H1 (cell line): ENCODE data around the gene NFKB1. TPM values are rescaled to one million over a fixed set of nuclear protein-coding genes. Genes with fewer than 3 reads are reported as not detected.

Experiments
- CTCF ChIA-PET: fragments of 300-600 bp; sonication (Branson Sonifier 250); formaldehyde crosslinking; loops from one replicate; lab custom pipeline; 2021; ENCODE audit not compliant: partially characterized antibody; lab: Charles Lee
- POLR2A ChIA-PET: fragments of 300-600 bp; sonication (Branson Sonifier 250); formaldehyde crosslinking; loops from one replicate; lab custom pipeline; 2021; ENCODE audit warnings: inconsistent platforms; ENCODE audit not compliant: partially characterized antibody; lab: Charles Lee
- DNase-seq, 2 experiments: peaks; one replicate each; pipeline versions ENCODE4 v3.0.0 to v3.0.0-alpha.2; 2010 to 2022; ENCODE audit warnings: low spot score in 2 of 2, low read depth in 1 of 2, mixed read lengths in 1 of 2
- FAIRE-seq: peaks from 2 replicates; lab custom pipeline; 2011; peaks lifted over from hg19 to GRCh38; lab: Jason Lieb, UNC
- H2AFZ ChIP-seq: 2 replicates; pipeline ENCODE4 v1.8.1; 2012; ENCODE audit warnings: low read length, inconsistent platforms
- H2AK5ac ChIP-seq: 2 replicates; pipeline ENCODE4 v1.6.1; 2013; ENCODE audit warnings: low read depth, low read length
- H2BK120ac ChIP-seq: replicated peaks from 2 replicates; pipeline ENCODE3; 2013; ENCODE audit warnings: low read depth, low read length, inconsistent platforms
- H2BK12ac ChIP-seq: 2 replicates; pipeline ENCODE4 v1.6.1; 2013; ENCODE audit warnings: low read depth, low read length
- H2BK15ac ChIP-seq: 2 replicates; pipeline ENCODE4 v1.6.1; 2013; ENCODE audit warnings: low read length
- H2BK20ac ChIP-seq: 2 replicates; pipeline ENCODE4 v1.6.1; 2013; ENCODE audit warnings: low read length
- H2BK5ac ChIP-seq: 2 replicates; pipeline ENCODE4 v1.6.1; 2013; ENCODE audit warnings: low read depth, low read length
- H3K14ac ChIP-seq: 2 replicates; pipeline ENCODE4 v1.6.1; 2013; ENCODE audit warnings: inconsistent platforms; ENCODE audit not compliant: insufficient read length
- H3K18ac ChIP-seq: 2 replicates; pipeline ENCODE4 v1.6.1; 2013; ENCODE audit warnings: low read length; ENCODE audit errors: extremely low read depth
- H3K23ac ChIP-seq: 2 replicates; pipeline ENCODE4 v1.6.1; 2013; ENCODE audit warnings: inconsistent platforms; ENCODE audit not compliant: insufficient read length
- H3K23me2 ChIP-seq: 2 replicates; pipeline ENCODE4 v1.6.1; 2013; ENCODE audit warnings: low read depth, low read length
- H3K27ac ChIP-seq: 2 replicates; pipeline ENCODE4 v1.6.1; 2011; ENCODE audit warnings: low read depth, low read length, inconsistent platforms
- H3K27me3 ChIP-seq, 4 experiments: replicated peaks in 1 of 4; 1 replicate in 1 of 4; 2 replicates in 3 of 4; pipeline versions ENCODE4 v1.6.1 to v1.8.1; 2011 to 2013; ENCODE audit warnings: low read length in 3 of 4, mild to moderate bottlenecking in 3 of 4, inconsistent platforms in 2 of 4, mixed read lengths in 2 of 4, moderate library complexity in 1 of 4; ENCODE audit not compliant: control insufficient read depth in 3 of 4, insufficient read depth in 3 of 4; ENCODE audit errors: extremely low read depth in 1 of 4
- H3K36me3 ChIP-seq, 4 experiments: 2 replicates each; pipeline versions ENCODE4 v1.6.1 to v1.8.1; 2011 to 2013; ENCODE audit warnings: mild to moderate bottlenecking in 4 of 4, low read length in 3 of 4, moderate library complexity in 2 of 4, control low read depth in 1 of 4, inconsistent platforms in 1 of 4; ENCODE audit not compliant: insufficient read depth in 4 of 4, control insufficient read depth in 2 of 4
- H3K4ac ChIP-seq: replicated peaks from 2 replicates; pipeline ENCODE3; 2013; ENCODE audit warnings: low read length, low read depth, mixed read lengths, inconsistent platforms; ENCODE audit not compliant: insufficient read length
- H3K4me1 ChIP-seq, 4 experiments: replicated peaks in 1 of 4; 1 replicate in 1 of 4; 2 replicates in 3 of 4; pipeline versions ENCODE4 v1.6.1 to v1.8.1; 2011 to 2013; ENCODE audit warnings: low read length in 3 of 4, inconsistent platforms in 2 of 4, mixed read lengths in 1 of 4; ENCODE audit not compliant: insufficient read depth in 4 of 4, control insufficient read depth in 3 of 4
- H3K4me2 ChIP-seq, 2 experiments: 2 replicates each; pipeline versions ENCODE4 v1.6.1 to v1.8.1; 2011 to 2013; ENCODE audit warnings: low read depth in 2 of 2, low read length in 2 of 2, control low read depth in 1 of 2, inconsistent platforms in 1 of 2, mild to moderate bottlenecking in 1 of 2; ENCODE audit not compliant: insufficient read depth in 1 of 2
- H3K4me3 ChIP-seq, 4 experiments: fragments of 200-600, 300-600 bp in 1 of 4; sonication (generic), shearing (Covaris generic), sonication (Bioruptor Twin) in 1 of 4; 2 replicates each; pipeline versions ENCODE4 v1.5.1 to v1.8.1; 2011 to 2016; ENCODE audit warnings: low read length in 4 of 4, low read depth in 3 of 4, control low read depth in 2 of 4, inconsistent platforms in 2 of 4, mild to moderate bottlenecking in 2 of 4, mixed read lengths in 1 of 4, moderate library complexity in 1 of 4; ENCODE audit not compliant: insufficient read depth in 2 of 4; ENCODE audit errors: extremely low read depth in 1 of 4
- H3K56ac ChIP-seq: replicated peaks from 2 replicates; pipeline ENCODE3; 2013; ENCODE audit warnings: low read depth, mild to moderate bottlenecking, mixed read lengths, low read length, inconsistent platforms; ENCODE audit not compliant: insufficient read length
- H3K79me1 ChIP-seq: 2 replicates; pipeline ENCODE4 v1.6.1; 2013; ENCODE audit warnings: low read depth, low read length, control low read depth
- H3K79me2 ChIP-seq, 2 experiments: 2 replicates each; pipeline versions ENCODE4 v1.6.1 to v1.8.1; 2012 to 2013; ENCODE audit warnings: low read length in 2 of 2, mild to moderate bottlenecking in 2 of 2, inconsistent platforms in 1 of 2; ENCODE audit not compliant: insufficient read depth in 2 of 2, control insufficient read depth in 1 of 2
- H3K9ac ChIP-seq, 4 experiments: replicated peaks in 1 of 4; 1 replicate in 1 of 4; 2 replicates in 3 of 4; pipeline versions ENCODE4 v1.6.1 to v1.8.1; 2011 to 2013; ENCODE audit warnings: low read depth in 3 of 4, low read length in 3 of 4, control low read depth in 2 of 4, mild to moderate bottlenecking in 2 of 4, moderate library complexity in 2 of 4, inconsistent platforms in 1 of 4; ENCODE audit errors: extremely low read depth in 1 of 4
- H3K9me3 ChIP-seq, 2 experiments: 2 replicates each; pipeline versions ENCODE4 v1.6.1 to v1.8.1; 2012 to 2013; ENCODE audit warnings: mild to moderate bottlenecking in 2 of 2, moderate library complexity in 2 of 2, control low read depth in 1 of 2, inconsistent platforms in 1 of 2, low read depth in 1 of 2, low read length in 1 of 2, mixed read lengths in 1 of 2; ENCODE audit not compliant: insufficient read depth in 2 of 2
- H4K20me1 ChIP-seq, 2 experiments: replicated peaks in 1 of 2; 2 replicates each; pipeline versions ENCODE3 to v1.8.1; 2011 to 2013; ENCODE audit warnings: inconsistent platforms in 2 of 2, low read length in 2 of 2, mild to moderate bottlenecking in 1 of 2; ENCODE audit not compliant: insufficient read depth in 2 of 2, control insufficient read depth in 1 of 2
- H4K5ac ChIP-seq: 2 replicates; pipeline ENCODE4 v1.6.1; 2013; ENCODE audit warnings: low read length, low read depth, mixed read lengths, inconsistent platforms; ENCODE audit not compliant: insufficient read length
- H4K8ac ChIP-seq: 2 replicates; pipeline ENCODE4 v1.8.0; 2013; ENCODE audit warnings: mild to moderate bottlenecking, moderate library complexity, low read length, inconsistent platforms; ENCODE audit not compliant: insufficient read depth; ENCODE audit errors: extremely low read depth
- H4K91ac ChIP-seq: replicated peaks from 2 replicates; pipeline ENCODE3; 2013; ENCODE audit warnings: low read length, mixed read lengths, inconsistent platforms; ENCODE audit not compliant: insufficient read length
- CBX8 ChIP-seq: fragments of 300-800, 300-1000 bp; sonication (generic); IDR thresholded peaks from 2 replicates; pipeline ENCODE4 v1.7.1; 2016; ENCODE audit warnings: low read depth, low read length, borderline replicate concordance
- CEBPB ChIP-seq: IDR thresholded peaks from 2 replicates; pipeline ENCODE4 v1.6.1; 2012; ENCODE audit warnings: low read depth, low read length
- JUND ChIP-seq: IDR thresholded peaks from 2 replicates; pipeline ENCODE4 v1.6.1; 2011; ENCODE audit warnings: mild to moderate bottlenecking, improper control_type of control experiment, low read length
- KDM5A ChIP-seq: fragments of 200-600 bp; IDR thresholded peaks from 2 replicates; pipeline ENCODE4 v1.7.1; 2012; ENCODE audit warnings: mild to moderate bottlenecking, low read length, inconsistent platforms, mixed read lengths
- RBBP5 ChIP-seq: IDR thresholded peaks from 2 replicates; pipeline ENCODE4 v1.7.1; 2012; ENCODE audit warnings: low read depth, mild to moderate bottlenecking, inconsistent platforms, low read length, moderate library complexity, borderline replicate concordance
- RNF2 ChIP-seq: fragments of 200-900, 300-1000 bp; sonication (generic); IDR thresholded peaks from 2 replicates; pipeline ENCODE4 v1.7.1; 2016; ENCODE audit warnings: borderline replicate concordance, low read depth, mild to moderate bottlenecking, antibody characterized with exemption, low read length; ENCODE audit not compliant: poor library complexity, severe bottlenecking; ENCODE audit errors: missing control alignments
- SIRT6 ChIP-seq: IDR thresholded peaks from one replicate; pipeline ENCODE4 v1.7.1; 2012; ENCODE audit warnings: low read length, inconsistent platforms
- SP4 ChIP-seq: IDR thresholded peaks from 2 replicates; pipeline ENCODE4 v1.6.1; 2012; ENCODE audit warnings: low read length, inconsistent platforms
- SRF ChIP-seq: IDR thresholded peaks from 2 replicates; pipeline ENCODE4 v1.6.1; 2011; ENCODE audit warnings: mild to moderate bottlenecking, low read depth, low read length, moderate library complexity
- TAF1 ChIP-seq: IDR thresholded peaks from 2 replicates; pipeline ENCODE4 v1.6.1; 2011; ENCODE audit warnings: mild to moderate bottlenecking, low read depth, low read length
- TBP ChIP-seq: IDR thresholded peaks from 2 replicates; pipeline ENCODE4 v1.6.1; 2011; ENCODE audit warnings: low read depth, low read length, improper control_type of control experiment
- WGBS, 2 experiments: shearing (Covaris generic) in 1 of 2; methylation state at CpG; one replicate each; pipeline versions ENCODE4 v1.1.6 to v1.1.7; 2013 to 2015; ENCODE audit warnings: low lambda C conversion rate in 2 of 2, mixed read lengths in 2 of 2, inconsistent platforms in 1 of 2, low coverage in 1 of 2, missing lambda C conversion rate in 1 of 2; ENCODE audit not compliant: insufficient replicate concordance in 2 of 2, insufficient coverage in 1 of 2, insufficient read length in 1 of 2; ENCODE audit errors: extremely low coverage in 1 of 2, missing lambda C conversion rate in 1 of 2; 5-methylcytosine and 5-hydroxymethylcytosine counted together
- polyA plus RNA-seq, 7 experiments: library from polyadenylated mRNA; depleted of rRNA in 3 of 7; stranded (reverse) in 5 of 7; unstranded in 2 of 7; fragments of >200 nt in 5 of 7; fragments of 200-250 nt in 2 of 7; gene quantifications; 1 replicate in 5 of 7; 2 replicates in 1 of 7; 4 replicates in 1 of 7; pipeline versions ENCODE4 v1.2.1 to v1.2.3, GENCODE V29; 2011 to 2013; ENCODE audit warnings: missing spikeins in 2 of 7, mixed read lengths in 2 of 7
- total RNA-seq: library from RNA; stranded (reverse); fragmentation: NEBNext Ultra II Directional; extraction: Animal tissue kit (Norgen Biotek cat#: 25700); gene quantifications from 2 replicates; pipeline ENCODE4 v1.2.1, GENCODE V29; 2021
- TF ChIP-seq, protein P1 (sequence below): IDR thresholded peaks from 2 replicates; pipeline ENCODE4 v1.6.1; 2012; ENCODE audit warnings: low read length, inconsistent platforms

NFKB1 gene
- total and polyA plus RNA-seq, 2 of the 8 experiments (the other 6 are each of a cell fraction or from before 2014, with no cell fraction given) = 2.9 to 6.8 TPM

GRCh38 chr4:102560571-102561341, 59.6 kb downstream of the NFKB1 start:
- no peak overlapping the region for H3K4me3 ChIP-seq
- H3K18ac ChIP-seq = no peak overlapping the region
- no peak overlapping the region for H4K5ac ChIP-seq
- H3K4me1 ChIP-seq = no peaks in the 10 kb centered on the region
- H2BK12ac ChIP-seq = no peak overlapping the region
- no peak overlapping the region for H3K4me2 ChIP-seq
- FAIRE-seq (no peak), DNase-seq (no peak)
- no peaks in the 10 kb centered on the region for H3K79me2 ChIP-seq
- H3K23me2 ChIP-seq = no peaks in the 10 kb centered on the region
- no peak overlapping the region for H3K4ac ChIP-seq
- H2BK20ac ChIP-seq = no peak overlapping the region
- no peaks in the 10 kb centered on the region for H3K27me3 ChIP-seq
- no peaks in the 10 kb centered on the region; a peak in 1 of 8 replicates for H3K36me3 ChIP-seq
- H2BK15ac ChIP-seq = no peak overlapping the region
- H2BK5ac ChIP-seq = no peak overlapping the region
- no peak overlapping the region for H4K91ac ChIP-seq
- H3K27ac ChIP-seq = no peak overlapping the region
- no peak overlapping the region for H3K56ac ChIP-seq
- no peaks in the 10 kb centered on the region for H4K20me1 ChIP-seq
- H3K14ac ChIP-seq = no peak overlapping the region
- no peaks in the 10 kb centered on the region for H3K79me1 ChIP-seq
- ChIA-PET CTCF (interaction anchor here (1.2 to 1.6 kb wide), 2 partner anchors 19 to 49 kb away, joined by 3 to 5 read pairs; no protein-coding TSS in a partner anchor), POLR2A (no interaction called here)
- no peak overlapping the region for H4K8ac ChIP-seq
- no peak overlapping the region for H2AK5ac ChIP-seq
- H3K23ac ChIP-seq = no peak overlapping the region
- H2BK120ac ChIP-seq = no peak overlapping the region
- H3K9me3 ChIP-seq = no peaks in the 10 kb centered on the region
- 86% methylated on average over 4 of the region's 4 CpGs; no CpG with 5 or more reads in 1 of the 2 experiments for WGBS, 2 experiments
- no peak overlapping the region for H3K9ac ChIP-seq
- no peak overlapping the region for H2AFZ ChIP-seq
- TF ChIP-seq TBP = no peak
- no peak for TF ChIP-seq TAF1
- TF ChIP-seq, protein P1, sequence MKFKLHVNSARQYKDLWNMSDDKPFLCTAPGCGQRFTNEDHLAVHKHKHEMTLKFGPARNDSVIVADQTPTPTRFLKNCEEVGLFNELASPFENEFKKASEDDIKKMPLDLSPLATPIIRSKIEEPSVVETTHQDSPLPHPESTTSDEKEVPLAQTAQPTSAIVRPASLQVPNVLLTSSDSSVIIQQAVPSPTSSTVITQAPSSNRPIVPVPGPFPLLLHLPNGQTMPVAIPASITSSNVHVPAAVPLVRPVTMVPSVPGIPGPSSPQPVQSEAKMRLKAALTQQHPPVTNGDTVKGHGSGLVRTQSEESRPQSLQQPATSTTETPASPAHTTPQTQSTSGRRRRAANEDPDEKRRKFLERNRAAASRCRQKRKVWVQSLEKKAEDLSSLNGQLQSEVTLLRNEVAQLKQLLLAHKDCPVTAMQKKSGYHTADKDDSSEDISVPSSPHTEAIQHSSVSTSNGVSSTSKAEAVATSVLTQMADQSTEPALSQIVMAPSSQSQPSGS = no peak
- TF ChIP-seq RNF2 = no peak
- no peak for TF ChIP-seq CEBPB
- TF ChIP-seq SP4 = no peak
- TF ChIP-seq JUND = no peak
- no peak for TF ChIP-seq KDM5A
- no peak for TF ChIP-seq CBX8
- no peak for TF ChIP-seq SIRT6
- TF ChIP-seq SRF = no peak
- no peak for TF ChIP-seq RBBP5
